Germinal center (tissue), 1 donor: ENCODE measurements around the gene TMEM132C.
"Not testable (repeated sequence)": the region's sequence is repeated elsewhere in the genome, so short reads cannot be mapped to it uniquely, and the experiment has no call there.

Experiments used
- DNase-seq: peaks from one replicate; pipeline ENCODE4 v3.0.0; 2012; ENCODE audit warnings: mixed read lengths, low spot score

Gene TMEM132C

GRCh38 chr12:128267131-128267622 lies at the start of gene TMEM132C:
TMEM132C (plus strand) TSS chr12:128267170; CDS start chr12:128267403, 233 bp downstream.
- no peak for DNase-seq

DNA sequence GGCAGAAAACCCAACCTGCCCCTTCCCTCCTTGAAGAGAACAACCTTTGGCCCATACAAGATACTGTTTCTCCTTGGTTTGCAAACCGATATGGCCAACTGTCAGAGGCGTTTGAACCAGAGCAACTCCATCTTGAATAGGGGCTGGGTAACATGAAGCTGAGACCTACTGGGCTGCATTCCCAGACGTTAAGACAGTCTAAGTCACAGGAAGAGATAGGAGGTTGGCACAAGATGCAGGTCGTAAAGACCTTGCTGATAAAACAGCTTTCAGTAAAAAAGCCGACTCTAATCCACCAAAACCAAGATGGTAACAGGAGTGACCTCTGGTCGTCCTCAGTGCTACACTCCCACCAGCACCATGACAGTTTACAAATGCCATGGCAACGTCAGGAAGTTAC lies 42.7 kb upstream of the TMEM132C start:
- DNase-seq, result no peak

DNA sequence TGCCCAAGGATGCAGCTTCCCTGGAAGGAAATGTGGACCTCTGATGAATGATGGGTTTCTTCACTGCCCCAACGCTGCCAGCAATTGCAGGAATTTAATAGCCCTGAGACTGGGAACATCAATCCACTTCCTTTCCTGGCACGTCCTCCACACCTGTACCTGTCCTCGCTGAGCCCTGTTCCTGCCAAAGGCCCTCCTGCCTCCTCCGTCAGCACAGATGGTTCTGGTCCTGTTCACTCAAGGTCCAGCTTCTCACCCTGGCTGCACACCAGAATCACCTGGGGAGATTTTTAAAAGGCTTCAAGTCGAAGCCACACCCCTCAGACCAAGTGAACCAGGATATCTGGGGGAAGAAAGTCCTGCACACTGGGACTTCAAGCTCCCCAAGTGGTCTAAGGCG lies 38.4 kb upstream of the TMEM132C start:
- DNase-seq, result no peak

GRCh38 chr12:128235635-128236417 lies 31.1 kb upstream of the TMEM132C start:
- no peak for DNase-seq

DNA sequence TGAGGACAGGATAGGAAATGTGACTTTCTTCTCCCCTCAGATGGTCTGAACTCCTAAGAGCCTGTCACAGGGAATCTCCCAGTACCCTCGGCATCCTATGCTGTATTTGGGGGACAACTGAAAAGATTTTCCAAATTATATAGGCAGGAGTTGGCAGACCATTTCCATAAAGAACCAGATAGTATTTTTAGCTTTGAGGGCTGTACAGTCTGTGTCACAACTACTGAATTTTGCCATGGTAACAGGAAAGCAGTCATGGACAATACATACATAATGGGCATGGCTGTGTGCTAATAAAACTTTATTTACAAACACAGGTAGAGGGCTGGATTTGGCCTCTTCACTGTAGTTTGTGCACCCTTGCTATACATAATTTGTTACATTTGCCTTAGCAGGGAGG lies 30.4 kb upstream of the TMEM132C start:
- no peak for DNase-seq

GRCh38 chr12:128240745-128241144 lies 26.2 kb upstream of the TMEM132C start:
- DNase-seq, result no peak

- no peak for DNase-seq
These were observed 21.8 kb upstream of the TMEM132C start for GRCh38 chr12:128245121-128245520.

- DNase-seq, result no peak
These were observed 21.1 kb upstream of the TMEM132C start for GRCh38 chr12:128245905-128246304.

- DNase-seq, result no peak
These were observed 16.9 kb upstream of the TMEM132C start for GRCh38 chr12:128250096-128250495.

GRCh38 chr12:128253829-128254228 lies 13.1 kb upstream of the TMEM132C start:
- DNase-seq, result not testable (repeated sequence)

GRCh38 chr12:128258866-128259555 lies 8.0 kb upstream of the TMEM132C start:
- no peak for DNase-seq

GRCh38 chr12:128259556-128260070 lies 7.4 kb upstream of the TMEM132C start:
- no peak for DNase-seq

GRCh38 chr12:128261757-128262156 lies 5.2 kb upstream of the TMEM132C start:
- no peak for DNase-seq

GRCh38 chr12:128265566-128265965 lies 1.4 kb upstream of the TMEM132C start:
- DNase-seq, result no peak

DNA sequence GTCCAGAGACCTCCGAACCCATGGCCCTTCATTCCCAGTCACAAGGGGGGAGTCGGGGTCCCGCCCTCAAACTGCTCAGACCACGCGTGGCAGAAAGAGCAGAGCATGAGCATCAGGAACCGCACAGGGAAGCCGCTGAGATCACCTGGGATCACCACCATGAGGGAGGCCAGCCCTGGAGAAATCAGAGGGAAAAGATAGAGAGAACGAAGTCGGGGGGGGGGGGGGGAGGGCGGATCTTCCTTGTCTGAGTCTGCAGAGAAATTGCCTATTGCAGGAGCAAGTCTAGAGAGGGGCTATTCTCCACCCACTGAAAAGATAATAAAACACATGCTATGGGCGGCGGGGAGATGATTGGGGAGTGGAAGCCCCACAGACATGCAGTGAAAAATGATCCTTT lies 884 bp upstream of the TMEM132C start:
- DNase-seq, result no peak

DNA sequence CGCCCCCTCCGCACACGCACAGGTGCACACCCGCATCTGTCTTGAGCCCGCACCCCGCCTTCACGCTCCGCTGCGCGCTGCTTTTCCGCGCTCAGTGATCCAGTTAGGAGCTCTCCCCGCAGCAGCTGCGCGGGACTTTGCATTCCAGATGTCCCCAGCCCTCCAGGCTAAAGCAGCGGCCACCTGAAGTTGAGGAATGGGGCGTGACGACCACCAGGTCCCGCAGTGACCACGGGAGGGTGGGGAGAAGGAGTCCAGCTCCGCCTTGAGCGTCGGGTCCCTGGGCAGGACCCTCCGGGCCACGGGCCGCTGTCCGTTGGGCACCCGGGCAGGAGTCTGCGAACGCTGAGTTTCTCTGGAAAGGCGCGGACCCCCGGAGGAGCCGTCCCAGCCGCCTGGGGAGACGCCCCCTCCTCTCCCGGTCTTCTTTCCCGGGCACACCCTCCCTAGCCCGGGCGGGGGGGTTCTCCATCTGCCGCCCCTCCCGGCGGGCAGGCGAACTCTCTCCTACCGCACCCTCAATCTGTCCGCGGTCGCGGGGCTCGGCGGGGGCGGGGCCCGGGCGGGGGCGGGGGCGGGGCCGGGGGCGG lies 334 bp upstream of the TMEM132C start:
- DNase-seq, result no peak

- no peak for DNase-seq
These were observed 845 bp downstream of the TMEM132C start for GRCh38 chr12:128267651-128268378.

DNA sequence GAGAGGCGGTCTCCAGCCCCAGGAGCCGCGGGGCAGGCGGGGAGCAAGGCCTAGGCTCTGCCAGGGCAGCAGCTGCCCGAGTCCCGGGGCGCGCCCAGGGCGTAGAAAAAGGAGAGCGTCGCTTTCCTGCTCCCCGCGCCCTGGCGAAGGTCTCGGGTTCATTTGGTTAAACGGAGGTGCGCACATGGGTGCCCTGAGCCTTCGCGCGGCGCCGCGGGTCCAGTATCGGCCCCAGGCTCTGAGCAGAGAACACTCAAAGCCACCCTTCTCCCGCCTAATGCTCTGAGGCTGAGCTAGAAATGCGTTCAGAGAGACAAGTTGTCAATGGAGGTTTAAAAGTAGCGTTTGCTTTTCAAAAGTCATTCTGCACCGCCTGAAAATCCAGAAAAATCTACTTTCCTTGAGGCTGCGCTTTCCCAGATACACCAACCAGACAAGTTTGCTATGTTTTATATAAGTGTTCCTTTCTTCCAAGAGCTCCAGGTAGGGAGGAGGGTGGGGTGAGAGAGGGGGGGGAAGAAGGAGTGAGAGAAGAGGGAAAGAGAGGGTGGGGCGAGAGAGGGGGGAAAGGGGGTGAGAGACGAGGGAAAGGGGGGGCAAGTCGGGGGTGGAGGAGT lies 1.5 kb downstream of the TMEM132C start:
- DNase-seq, result no peak

DNA sequence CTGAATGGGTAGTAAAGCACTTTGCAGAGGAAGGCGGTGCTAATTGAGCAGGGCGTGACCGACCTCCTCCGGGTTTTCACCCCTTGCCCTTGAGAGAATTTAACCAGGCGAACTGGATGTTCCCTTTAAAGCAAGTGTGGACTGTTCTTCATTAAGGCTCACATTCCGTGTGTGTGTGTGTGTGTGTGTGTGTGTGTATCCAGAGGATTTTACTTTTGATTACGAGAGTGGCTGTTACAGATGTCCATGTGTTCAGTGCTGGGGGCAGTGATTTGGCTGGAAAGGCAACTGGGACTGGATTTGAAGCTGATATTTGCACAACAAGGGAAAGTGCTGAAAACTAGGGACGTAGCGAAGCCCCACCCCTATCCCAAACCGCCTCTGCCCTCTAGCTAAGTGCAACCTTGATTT lies 2.2 kb downstream of the TMEM132C start:
- no peak for DNase-seq

DNA sequence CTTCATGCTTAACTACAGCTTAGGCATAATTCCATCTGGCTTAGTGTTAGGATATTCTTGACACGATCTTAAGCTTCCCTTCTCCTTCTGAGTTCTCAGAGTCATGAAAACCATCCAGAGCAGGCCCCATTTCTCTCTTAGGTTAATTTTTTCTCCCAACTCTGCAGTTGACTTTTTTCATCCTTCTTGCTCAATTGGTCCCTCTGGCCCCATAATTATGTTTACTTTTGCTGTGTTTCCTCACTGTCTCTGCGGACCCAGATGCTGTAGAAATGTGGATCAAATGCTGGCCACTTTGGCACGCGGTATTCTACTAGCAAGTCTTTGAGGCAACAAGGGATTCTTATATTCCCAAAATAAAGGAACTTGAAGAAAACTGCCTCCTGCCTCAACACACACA lies 9.5 kb downstream of the TMEM132C start:
- DNase-seq, result no peak

DNA sequence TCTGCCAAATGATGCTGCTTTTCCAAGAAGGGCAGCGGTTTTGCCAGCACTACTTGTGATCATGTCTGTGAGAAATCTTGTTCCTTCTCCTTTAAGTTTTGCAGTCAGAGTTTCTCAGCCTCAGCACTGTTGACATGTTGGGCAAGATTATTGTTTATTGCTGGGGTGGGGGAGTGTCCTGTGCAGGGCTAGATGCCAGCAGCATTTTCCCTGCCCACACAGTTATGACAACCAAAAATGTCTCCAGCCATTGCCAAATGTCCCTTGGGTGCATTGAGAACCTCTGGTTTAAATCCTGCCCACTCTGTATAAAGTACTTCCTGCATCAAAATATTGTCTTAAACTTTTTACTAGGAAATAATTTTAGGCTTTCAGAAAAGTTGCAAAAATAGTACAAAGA lies 20.0 kb downstream of the TMEM132C start:
- DNase-seq, result no peak

GRCh38 chr12:128288357-128288756 lies 21.4 kb downstream of the TMEM132C start:
- no peak for DNase-seq
